HG03159 (cell line): Measurements from ENCODE around the gene CEP85L.

Experiments used
- ATAC-seq: cut with Tn5 transposase; IDR thresholded peaks from one replicate; pipeline ENCODE4 v1.9.1; 2021; ENCODE audit warnings: mild to moderate bottlenecking, moderate library complexity; ENCODE audit not compliant: unreplicated experiment

Gene CEP85L

GRCh38 chr6:118504611-118505010, 146.8 kb downstream of the CEP85L start:
- ATAC-seq = no peak

DNA sequence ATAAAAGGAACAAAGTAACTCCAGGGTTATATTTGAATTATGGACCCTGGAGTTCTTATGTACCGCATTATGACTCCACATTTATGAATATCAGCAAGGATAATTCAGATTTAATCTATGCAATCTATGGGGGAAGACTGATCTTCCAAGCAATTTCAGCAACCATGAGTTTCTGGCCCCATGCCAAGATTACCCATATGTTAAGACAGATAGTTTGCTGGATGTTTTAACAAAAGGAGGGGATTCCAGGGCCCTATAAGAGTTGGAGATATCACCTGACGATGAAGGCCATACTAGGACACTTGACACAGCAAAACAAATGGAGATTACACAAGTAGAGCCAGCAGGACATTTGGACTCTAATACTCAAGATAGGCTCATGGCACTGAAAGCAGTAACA, 149.2 kb downstream of the CEP85L start:
- no peak for ATAC-seq

DNA sequence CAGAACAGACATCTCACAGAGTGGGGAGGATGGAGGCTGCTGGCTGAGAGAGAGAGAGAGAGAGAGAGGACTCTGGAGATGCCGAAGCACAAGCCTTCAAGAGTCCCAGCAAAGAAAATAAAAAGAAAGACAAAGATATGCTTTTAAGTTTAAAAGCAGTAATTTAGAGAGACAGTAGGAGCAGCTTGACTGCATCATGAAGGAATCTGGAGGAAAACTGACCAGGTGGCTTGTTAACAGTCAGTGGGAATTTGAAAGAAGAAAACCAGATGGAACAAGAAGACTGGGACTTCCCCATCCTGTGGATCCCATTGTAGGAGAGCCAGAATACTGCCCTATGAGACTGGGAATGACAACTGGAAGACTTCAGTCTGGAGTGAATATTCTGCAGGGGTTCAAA, 149.6 kb downstream of the CEP85L start:
- ATAC-seq = no peak

DNA sequence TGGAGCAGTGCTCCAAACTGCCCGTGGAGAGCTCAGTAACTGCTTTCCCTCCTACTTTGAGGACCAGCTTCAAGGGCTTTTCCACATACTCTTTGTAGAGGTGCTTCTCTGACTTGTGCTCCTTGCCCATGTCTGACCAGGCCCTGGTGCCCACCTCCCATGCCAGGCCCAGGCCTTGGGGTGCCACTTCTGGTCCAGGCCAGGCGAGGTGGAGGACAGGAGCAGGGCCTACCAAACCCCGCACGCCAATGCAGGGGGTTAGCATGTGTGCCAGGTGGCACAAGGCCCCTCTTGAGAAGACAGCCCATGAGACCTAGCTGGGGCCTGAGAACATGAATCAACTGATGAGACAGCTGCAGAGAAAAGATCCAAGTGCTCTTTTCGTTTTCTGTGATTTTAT, 150.3 kb downstream of the CEP85L start:
- ATAC-seq = no peak

DNA sequence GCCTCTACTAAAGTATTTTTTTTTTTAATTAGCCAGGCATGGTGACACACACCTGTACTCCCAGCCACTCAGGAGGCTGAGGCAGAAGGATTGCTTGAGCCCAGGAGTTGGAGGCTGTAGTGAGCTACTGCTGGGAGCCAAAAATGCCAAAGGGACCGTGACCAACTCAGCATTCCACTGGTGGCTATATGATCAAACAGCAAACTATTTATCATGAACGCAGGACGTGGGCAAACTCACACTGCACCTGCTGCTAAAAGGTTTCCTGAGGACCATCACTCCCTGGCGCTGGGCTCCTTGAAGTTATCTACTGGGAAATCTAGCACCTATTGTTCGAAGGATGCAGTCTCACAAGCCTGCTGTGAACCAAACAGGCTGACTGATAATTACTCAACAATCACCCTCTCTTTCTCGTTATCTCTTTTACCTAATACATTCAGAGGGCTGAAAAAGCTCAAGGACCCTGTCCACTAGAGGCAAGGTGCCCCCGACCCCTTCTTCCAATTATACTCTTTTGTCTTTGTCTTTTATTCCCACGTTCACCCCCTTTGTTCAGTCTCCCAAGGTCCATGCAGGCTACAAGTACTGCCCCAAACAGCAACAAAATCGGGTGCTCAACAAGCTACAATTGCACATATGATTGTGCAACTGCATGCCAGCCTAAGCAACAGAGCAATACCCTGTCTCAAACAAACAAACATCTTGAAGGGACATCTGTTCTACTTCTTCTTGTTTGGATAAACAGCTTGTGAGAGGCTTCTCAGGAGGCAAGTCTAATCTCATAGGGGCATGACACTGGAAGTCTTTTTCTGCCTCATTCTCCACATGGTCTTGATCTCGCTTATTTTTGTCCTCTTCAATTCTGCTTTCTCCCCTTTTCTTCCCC, 151.0 kb downstream of the CEP85L start:
- ATAC-seq = no peak

GRCh38 chr6:118495485-118496280, 155.7 kb downstream of the CEP85L start:
- ATAC-seq = no peak

DNA sequence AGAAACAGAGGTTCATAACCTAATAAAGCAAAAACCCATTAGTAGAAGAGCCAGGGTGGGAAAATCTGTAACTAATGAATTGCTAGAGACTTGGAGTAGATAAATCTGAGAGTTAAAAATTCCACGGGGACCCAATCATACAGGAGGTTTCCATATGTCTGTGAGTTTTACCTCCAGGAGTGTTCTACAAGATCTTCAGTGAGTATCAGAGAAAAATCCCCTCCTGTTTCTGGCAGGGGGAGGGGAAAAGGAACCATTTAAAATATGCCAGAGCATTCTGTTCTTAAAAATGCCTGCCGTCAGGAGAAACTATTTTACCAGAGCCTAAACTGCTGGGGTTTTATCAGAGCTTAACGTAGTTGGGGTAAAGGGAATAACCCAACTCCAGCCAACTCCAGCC, 157.3 kb downstream of the CEP85L start:
- no peak for ATAC-seq

- ATAC-seq = no peak
Measured at GRCh38 chr6:118489990-118490389, 161.4 kb downstream of the CEP85L start.

- ATAC-seq = no peak
Measured at GRCh38 chr6:118488631-118489030, 162.8 kb downstream of the CEP85L start.

GRCh38 chr6:118485601-118486550, 165.5 kb downstream of the CEP85L start:
- ATAC-seq = peak; percentile 95

DNA sequence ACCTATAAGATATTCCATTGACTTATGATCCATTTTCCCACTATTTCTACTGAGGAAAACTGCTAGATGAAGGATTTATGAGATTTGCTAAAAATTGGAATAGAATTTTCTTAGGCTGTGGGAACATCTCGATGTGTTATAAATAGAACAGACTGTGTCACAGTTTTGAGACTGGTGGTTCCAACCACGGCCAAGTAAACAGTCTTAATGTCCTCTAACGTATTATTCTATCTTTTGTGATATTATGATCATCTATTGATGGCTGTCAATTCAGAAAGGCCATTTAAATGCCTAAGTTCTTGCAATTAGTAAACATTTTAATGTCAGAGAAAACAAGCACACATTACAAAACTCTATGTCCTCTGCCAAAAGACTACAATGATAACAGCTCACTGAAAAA, 174.8 kb downstream of the CEP85L start:
- ATAC-seq = no peak

DNA sequence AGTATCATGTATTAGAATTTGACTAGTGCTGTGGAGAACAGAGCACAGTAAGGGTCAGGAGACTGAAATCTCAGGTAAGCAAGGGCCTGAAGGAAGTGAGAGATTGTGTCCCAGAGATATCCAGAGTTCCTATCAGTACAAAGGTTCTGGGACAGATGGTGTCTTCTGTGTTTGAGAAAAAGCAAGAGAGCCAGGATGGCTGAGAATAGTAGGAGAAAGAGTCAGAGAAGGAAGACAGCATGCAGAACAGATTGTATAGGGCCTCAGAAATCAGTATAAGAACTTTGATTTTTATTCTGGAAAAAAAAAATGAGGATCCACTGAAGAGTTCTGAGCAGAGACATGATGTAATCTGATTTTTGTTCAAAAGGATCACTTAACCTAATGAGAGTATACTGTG, 178.1 kb downstream of the CEP85L start:
- no peak for ATAC-seq

DNA sequence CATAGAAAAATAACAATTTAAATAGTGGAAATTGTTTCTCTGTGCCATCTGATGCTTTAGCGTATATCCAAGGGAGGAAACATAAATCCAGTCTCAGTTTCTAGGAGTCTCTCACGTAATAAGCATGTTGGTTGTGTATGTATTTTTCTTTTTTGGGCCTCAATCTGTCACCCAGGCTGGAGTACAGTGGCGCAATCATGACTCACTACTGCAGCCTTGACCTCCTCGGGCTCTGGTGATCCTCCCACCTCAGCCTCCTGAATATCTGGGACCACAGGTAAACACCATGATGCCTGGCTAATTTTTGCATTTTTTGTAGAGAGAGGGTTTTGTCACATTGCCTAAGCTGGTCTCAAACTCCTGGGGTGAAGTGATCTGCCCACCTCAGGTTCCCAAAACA, 181.9 kb downstream of the CEP85L start:
- ATAC-seq = no peak

- no peak for ATAC-seq
Measured at GRCh38 chr6:118468682-118469465, 182.5 kb downstream of the CEP85L start.

DNA sequence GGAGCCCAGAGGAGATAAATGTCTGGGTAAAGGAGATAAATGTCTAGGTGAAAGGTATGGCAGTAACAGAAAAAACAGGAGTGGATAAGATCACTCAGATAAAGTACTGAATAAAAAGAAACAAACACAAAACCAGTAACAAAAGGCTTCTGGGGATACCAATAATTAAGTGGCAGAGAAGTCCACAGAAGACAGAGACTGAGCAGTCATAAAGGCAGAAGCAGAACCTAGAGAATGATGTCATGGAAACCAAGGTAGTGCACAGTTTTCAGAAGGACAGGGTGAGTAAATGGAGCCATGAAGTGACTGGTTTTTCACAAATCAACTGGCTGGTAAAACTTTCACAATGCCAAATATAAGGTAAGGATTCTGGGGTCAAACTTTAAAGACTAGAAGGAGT, 184.2 kb downstream of the CEP85L start:
- peak; percentile 77 for ATAC-seq

DNA sequence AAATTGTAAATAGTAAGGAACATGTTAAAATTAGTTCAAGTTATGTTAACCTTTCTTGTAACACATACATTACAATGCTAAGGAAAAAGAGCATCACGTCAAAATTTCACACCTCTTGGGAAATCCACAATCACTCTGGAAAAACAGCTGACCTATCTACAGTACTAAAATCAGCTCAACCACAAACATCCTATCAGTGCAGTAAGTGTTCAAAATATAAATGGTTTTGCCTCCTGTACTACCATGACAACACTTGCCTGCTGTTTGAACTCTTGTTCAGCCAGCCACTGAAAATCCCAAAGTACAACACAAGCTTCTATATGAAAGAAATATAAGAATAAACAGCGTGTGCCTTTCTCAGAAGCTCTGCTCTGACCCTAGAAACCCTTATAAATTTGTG, 186.8 kb downstream of the CEP85L start:
- ATAC-seq = no peak

DNA sequence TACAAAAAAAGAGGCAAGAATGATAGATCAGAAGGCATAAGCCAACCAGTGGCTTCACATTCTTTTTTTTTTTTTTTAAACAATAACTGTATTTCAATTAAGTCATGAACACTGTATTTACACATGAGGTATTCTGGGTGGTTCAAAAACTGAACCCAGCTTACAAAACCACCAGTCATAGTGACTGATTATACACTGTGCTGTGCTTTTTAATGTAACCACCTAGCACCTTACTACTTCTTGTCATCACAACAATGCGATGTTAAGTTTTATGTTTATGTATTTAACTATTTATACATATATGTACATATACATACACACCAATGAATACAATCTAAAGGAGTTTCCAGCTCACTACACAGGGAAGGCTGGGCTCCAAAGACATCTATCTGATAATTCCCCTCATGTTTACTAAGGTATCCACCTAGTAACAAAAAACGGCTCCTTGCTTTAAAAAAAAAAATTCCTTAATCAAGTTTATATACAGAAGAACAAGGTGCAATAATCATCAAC, 190.4 kb downstream of the CEP85L start:
- ATAC-seq = no peak

DNA sequence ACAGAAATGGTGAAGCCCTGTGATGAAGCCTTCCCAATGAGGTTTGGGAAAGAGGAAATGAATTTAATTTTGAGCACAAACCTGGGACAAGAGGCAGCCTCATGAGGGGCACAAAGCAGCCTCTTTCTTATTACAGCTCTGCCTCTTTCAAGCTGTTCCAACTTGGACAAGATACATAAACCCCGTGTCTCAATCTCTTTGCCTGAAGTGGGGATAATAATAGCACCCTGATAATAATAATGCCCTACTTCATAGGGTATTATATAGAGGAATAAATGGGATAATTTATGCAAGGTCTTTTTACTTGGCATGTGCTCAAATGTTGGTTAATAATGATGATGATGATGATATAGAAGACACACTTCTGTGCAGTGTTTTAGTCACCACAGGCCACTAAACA, 194.4 kb downstream of the CEP85L start:
- no peak for ATAC-seq

DNA sequence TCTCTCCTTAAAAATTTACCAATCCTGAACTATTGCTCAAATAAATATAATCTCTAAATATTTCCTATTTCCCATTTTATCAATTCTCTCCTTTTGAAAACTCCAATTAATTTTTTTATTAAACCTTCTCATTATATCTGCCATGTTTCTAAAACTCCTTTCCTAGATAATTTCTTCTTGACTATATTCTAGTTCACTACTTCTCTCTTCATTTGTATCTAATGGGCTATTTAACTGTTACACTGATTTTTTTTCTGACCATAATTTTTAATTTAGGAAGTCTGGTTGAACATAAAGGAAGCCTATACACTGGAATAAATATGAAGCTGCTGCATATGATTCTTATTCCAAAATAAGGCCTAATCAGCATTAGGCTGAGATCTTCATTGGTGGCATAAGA, 199.6 kb downstream of the CEP85L start:
- no peak for ATAC-seq

GRCh38 chr6:118444796-118445195, 206.6 kb downstream of the CEP85L start:
- ATAC-seq = peak; percentile 58
